Suppressor macrophage treated with lipopolysaccharide for 1 hour (primary cell): Measurements from ENCODE around the gene BICD2.
"Not testable (repeated sequence)": the region's sequence is repeated elsewhere in the genome, so short reads cannot be mapped to it uniquely, and the experiment has no call there.

ENCODE experiments used
- DNase-seq, 3 donors: peaks; one replicate each; pipeline ENCODE4 v3.0.0-alpha.2; 2020 to 2022

BICD2 gene

DNA sequence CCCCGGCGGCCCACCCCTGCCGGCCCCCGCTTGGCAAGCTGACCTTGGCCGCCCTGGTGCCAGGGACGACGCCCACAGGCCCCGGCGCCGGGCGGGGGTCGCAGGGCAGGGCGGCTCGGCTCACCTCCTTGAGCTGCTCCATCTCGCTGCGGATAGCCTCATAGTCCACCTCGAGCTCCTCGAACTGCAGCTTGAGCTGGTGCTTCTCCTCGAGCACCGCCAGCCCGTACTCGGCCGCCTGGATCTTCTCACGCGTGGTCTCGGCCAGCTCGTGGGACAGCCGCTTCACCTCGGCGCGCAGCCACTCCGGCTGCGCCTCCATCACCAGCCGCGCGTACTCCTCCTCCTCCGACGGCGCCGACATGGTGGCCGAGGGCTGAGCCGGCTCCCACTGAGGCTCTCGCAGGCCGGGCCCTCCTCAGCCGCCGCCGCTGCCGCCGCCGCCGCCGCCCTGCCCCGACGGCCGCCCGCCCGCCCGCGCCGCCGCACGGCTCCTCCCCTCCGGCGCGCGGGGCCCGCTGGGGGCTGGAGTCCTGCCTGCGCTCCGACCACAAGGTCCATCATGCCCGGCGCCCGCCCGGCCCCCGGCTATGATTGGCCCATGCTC is at the start of gene BICD2:
Gene BICD2, minus strand, starts transcription at position 453 of the 607 bp plus-strand sequence. Its CDS starts 89 bp downstream, at position 364.
- peak; percentile 97 to 99 (median 98) for DNase-seq

DNA sequence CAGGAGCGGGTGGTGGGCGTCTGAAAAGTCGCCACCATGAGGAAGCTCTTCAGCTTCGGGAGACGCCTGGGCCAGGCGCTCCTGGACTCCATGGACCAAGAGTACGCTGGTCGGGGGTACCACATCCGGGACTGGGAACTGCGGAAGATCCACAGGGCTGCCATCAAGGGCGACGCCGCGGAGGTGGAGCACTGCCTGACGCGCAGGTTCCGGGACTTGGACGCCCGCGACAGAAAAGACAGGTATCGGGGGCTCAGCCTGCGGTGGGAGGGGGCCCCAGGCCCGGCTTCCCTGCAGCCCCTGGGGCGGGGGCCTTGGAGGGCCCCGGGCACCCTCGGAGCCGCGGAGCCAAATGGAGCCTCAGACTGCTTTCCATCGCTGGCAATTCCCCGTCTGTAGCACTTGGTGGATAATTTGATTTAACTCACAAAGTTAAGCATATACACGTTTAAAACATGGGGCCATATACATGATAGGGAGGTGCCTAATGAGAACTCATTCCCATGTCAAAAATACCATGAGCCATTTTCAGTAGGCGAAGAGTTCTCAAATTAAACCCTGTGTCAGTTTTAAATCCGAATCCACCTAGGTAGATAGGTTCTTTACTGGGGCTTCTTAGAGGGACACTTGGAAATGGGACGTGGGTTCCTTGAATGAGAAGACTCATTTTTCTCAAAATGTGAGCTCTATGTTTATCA is 45.1 kb upstream of the BICD2 start:
- peak in 1 of 3 donors; percentile 34 for DNase-seq

DNA sequence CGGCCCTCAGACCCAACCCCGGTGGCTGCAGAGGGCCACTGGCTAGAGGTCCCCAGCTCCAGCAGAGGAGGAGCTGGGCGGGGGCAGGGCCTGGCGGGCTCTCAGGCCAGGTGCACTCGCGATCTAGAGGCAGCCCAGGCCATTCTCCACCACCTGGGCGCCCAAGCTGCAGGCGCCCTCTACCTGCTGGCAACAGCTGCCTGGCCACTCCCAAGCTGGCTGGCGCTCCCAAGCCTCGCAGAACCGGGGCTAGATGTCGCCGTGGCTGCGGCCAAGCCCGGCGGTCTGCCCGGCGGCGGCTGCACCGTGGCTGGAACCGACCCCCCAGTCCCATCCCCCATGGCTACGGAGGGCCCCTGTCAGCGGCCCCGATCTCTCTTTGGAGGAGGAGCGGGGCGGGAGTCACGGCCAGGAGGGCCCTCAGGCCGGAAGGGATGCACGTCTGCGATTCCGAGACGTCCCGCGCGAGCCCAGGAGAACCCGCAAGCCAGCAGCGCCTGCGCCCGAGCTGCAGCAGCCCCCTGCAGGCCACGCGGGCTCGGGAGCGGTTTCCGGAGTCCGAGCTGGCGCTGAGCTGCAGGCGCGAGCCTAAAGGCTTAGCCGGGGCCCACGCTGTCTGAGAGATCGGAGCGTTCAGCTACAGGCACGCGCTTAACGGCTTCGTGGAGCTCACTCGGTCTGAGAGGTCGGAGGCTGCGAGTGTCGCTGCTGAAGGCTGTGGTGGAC is 44.3 kb upstream of the BICD2 start:
- peak; percentile 64 to 81 (median 64) for DNase-seq

DNA sequence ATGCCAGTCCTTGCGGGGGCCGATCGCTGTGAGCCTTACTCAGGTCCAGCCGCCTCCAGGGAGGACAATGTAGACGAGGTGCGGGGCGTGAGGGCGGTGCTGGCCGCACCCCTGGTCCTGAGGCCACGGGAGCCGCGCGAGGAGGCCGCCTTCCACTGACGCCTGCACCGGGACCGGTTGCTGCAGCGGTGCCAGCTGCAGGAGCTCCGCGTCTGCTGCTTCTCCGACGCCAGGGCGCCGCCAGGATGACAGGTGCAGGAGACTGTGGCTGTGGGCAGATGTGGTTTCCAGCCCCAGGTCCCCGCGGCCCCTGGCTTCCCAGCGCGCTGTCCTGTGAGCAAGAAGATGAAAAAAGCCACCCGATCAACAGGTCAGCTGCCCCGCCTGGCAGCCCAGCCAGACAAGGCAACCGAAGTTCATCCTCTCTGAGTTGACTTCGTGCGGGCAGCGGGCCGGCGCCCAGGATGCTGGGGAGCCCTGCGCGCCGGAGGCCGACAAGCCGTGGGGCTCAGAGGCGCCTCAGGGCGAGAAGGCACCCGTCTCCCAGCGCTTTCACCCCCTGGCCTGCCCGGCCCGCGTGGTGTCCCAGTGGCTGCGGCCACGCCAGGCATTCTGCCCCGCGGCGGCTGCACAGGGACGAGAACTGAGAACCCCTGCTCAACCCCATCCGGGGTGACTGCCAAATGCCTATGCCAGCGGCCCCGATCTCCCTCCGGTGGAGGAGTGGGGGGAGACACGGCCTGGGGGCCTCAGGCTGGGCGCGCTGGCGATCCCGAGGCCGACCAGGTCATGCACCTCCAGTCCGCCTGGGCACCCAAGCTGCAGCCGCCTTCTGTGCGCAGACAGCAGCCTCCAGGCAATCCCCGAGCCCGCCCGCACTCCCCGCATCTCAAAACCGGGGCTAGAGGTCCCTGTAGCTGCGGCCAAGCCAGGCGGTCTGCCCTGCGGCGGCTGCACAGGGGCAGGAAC is 43.4 kb upstream of the BICD2 start:
- DNase-seq = peak in 1 of 3 donors; percentile 15

DNA sequence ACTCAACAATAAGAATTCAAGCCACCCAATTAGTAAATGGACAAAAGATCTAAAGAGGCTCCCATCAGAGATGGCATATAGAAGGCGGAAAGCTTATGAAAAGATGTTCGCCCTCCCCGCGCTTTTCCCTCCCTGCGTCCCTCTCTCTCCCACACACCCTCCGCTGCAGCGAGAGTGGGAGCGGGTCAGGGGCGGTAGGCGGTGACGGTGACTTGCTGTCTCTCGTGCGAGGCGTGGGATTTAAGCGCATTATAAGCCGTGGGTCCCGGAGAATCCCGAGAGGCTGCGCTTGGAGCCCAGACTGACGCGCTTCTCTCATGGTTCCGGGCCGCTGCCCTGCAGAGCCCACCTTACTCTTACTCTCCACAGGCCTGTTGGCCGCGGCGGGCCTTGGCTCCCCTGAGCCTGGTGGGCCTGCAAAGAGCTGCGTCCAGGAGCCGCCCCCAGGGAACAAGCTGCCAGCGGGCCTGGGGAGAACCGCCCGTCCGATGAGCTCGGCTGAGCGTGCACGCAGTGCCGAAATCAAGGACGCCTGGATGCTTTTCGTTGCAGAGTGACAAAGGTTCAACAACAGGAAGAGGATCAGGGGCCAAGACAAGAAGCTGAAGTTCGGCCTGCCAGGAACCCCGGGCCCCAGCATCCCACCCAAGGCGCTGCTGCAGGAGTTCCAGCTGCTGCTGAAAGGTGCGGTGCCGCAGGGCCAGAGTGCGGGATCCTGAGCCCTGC is 42.6 kb upstream of the BICD2 start:
- no peak for DNase-seq

- DNase-seq = no peak
These were observed 40.1 kb upstream of the BICD2 start for GRCh38 chr9:92804727-92805126.

DNA sequence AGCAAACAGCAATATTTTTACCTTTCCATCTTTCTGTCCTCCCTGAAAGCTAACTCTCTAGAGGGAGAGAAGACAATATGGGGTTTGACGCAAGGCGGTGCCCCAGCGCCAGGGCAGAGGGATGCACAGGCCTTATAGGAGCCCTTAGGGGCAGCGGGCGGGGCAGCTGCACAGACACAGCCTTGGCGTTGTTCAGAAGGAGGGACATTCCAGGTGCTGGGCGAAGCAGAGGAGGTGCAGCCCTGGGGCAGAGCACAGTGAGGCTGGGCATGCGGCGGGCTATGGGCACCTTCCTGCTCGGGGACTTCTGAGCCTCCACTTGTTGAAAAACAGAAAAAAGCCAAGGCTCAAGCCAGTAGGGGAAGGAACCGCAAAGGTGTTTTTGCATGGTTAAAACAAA is 33.7 kb upstream of the BICD2 start:
- no peak for DNase-seq

DNA sequence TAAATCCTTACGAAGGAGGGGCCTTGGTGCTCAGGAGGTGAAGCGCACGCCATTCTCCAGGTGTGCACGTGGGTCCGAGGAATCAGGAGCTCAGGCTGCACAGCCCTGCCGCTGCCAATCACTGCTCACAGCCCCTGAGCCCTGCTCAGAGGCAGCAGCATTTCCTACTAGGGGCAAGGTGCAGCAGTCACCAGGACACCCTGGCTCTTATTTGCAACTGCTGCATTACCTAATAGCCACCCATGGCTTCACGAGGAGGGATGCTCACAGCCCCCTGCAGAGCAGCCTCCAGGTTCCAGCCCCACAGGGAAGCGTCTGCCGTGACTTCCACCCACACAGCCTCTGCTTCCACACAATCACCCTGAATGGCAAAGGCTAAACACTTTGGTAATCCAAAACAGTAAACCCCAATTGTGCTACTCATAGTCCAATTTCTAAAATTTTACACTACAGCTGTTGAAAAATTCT is 31.7 kb upstream of the BICD2 start:
- DNase-seq = not testable (repeated sequence)

- no peak for DNase-seq
These were observed 31.1 kb upstream of the BICD2 start for GRCh38 chr9:92795598-92796336.

- peak in 1 of 3 donors; percentile 39 for DNase-seq
These were observed 30.4 kb upstream of the BICD2 start for GRCh38 chr9:92795000-92795399.

DNA sequence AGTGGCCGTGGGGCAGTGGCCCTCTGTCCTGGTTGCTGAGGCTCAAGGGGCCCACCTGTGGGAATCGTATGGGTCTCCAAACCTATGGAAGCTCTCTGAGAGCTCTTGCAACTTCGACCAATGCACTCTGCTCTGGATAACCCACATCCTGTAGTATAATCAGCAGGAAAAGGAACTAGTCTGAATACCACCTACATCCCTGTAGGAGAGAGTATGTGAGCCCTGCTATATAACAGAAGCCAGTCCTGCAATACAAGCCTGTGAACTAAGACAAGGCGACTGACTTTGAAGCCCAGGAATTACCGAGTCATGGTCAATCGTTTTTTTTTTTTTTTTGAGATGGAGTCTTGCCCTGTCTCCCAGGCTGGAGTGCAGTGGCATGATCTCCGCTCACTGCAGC is 29.8 kb upstream of the BICD2 start:
- DNase-seq = no peak

DNA sequence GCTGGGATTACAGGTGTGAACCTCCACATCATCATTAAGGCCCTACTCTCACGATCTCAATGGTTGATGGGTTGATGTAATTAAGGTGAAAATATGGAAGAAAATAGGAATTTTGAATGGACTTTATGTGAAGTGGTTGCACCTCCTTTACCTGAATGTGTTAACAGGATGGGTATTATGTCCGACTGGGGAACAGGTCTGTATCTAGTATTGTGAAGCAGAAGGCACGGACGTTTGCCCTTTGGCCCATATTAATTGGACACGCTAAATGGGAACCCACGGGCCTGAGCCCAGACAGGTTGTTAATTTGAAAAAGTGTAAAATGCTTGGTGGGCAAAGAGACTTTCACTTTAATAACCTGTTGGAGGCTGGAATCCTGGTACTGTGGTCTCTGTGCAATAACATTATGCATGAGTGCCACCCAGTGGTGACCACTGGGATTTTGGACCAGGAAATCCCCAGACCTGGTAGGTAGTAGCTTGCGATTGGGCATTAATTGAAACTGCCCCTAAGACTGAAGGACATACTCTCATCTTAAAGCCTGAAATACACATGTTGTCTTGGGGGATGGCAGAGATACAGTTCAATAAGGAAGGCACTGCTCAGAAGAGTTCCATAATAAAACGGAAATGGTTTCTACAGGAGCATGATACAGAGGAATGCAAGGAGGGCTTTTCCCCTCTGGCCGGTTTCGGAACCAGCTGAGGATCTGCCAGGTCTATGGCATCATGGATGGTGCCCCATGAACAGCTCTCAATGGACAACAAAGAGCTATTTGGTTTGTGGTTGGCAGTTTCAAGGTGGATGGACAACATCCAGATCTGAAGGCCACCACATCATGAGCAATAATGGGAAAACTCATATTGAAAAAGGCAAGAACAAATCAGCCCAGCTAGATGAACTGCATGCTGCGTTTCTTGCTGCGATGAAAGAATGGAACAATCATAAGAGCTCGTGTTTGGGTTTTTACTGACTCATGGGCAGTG is 26.2 kb upstream of the BICD2 start:
- peak; percentile 82 to 85 (median 84) for DNase-seq

GRCh38 chr9:92786298-92786697 is 21.7 kb upstream of the BICD2 start:
- DNase-seq = no peak

- no peak for DNase-seq
These were observed 17.3 kb upstream of the BICD2 start for GRCh38 chr9:92781899-92782298.

- DNase-seq = peak; percentile 59 to 76 (median 75)
These were observed 15.6 kb upstream of the BICD2 start for GRCh38 chr9:92780206-92780605.

GRCh38 chr9:92775466-92775865 is 10.8 kb upstream of the BICD2 start:
- DNase-seq = no peak

- DNase-seq = no peak
These were observed 9.6 kb upstream of the BICD2 start for GRCh38 chr9:92774274-92774673.

GRCh38 chr9:92773810-92774209 is 9.2 kb upstream of the BICD2 start:
- no peak for DNase-seq

- DNase-seq = no peak
These were observed 6.7 kb upstream of the BICD2 start for GRCh38 chr9:92771309-92771708.
